Measurements from ENCODE around the gene HS3ST6.

HS3ST6 gene

GRCh38 chr16:1895949-1896675 lies 22.1 kb downstream of the HS3ST6 start:
- in situ Hi-C loops (cut with MboI; ENCODE audit: low pct_unique_long_range_greater_than_20kb, low sequenced_read_pairs, unreplicated experiment): no loop called here
- no peak for TF ChIP-seq CTCF (IDR thresholded peaks at IDR 0.05; ENCODE audit: extremely low read depth, insufficient read depth, missing control alignments)
- DNase-seq (ENCODE audit: low spot score): no peak

- in situ Hi-C loops (cut with MboI; ENCODE audit: low pct_unique_long_range_greater_than_20kb, low sequenced_read_pairs, unreplicated experiment): no loop called here
- TF ChIP-seq CTCF (IDR thresholded peaks at IDR 0.05; ENCODE audit: extremely low read depth, insufficient read depth, missing control alignments): no peak
- DNase-seq (ENCODE audit: low spot score): no peak
Observed at GRCh38 chr16:1895068-1895467, 23.1 kb downstream of the HS3ST6 start.

- in situ Hi-C loops (cut with MboI; ENCODE audit: low pct_unique_long_range_greater_than_20kb, low sequenced_read_pairs, unreplicated experiment): no loop called here
- TF ChIP-seq CTCF (IDR thresholded peaks at IDR 0.05; ENCODE audit: extremely low read depth, insufficient read depth, missing control alignments): no peak
- no peak for DNase-seq (ENCODE audit: low spot score)
Observed at GRCh38 chr16:1890708-1891050, 27.5 kb downstream of the HS3ST6 start.

- DNase-seq (ENCODE audit: low spot score): no peak
- in situ Hi-C loops (cut with MboI; ENCODE audit: low pct_unique_long_range_greater_than_20kb, low sequenced_read_pairs, unreplicated experiment): no loop called here
- TF ChIP-seq CTCF (IDR thresholded peaks at IDR 0.05; ENCODE audit: extremely low read depth, insufficient read depth, missing control alignments): no peak
Observed at GRCh38 chr16:1890024-1890707, 28.0 kb downstream of the HS3ST6 start.

- TF ChIP-seq CTCF (IDR thresholded peaks at IDR 0.05; ENCODE audit: extremely low read depth, insufficient read depth, missing control alignments): no peak
- DNase-seq (ENCODE audit: low spot score): no peak
- in situ Hi-C loops (cut with MboI; ENCODE audit: low pct_unique_long_range_greater_than_20kb, low sequenced_read_pairs, unreplicated experiment): no loop called here
Observed at GRCh38 chr16:1887711-1888354, 30.4 kb downstream of the HS3ST6 start.

- in situ Hi-C loops (cut with MboI; ENCODE audit: low pct_unique_long_range_greater_than_20kb, low sequenced_read_pairs, unreplicated experiment): no loop called here
- no peak for TF ChIP-seq CTCF (IDR thresholded peaks at IDR 0.05; ENCODE audit: extremely low read depth, insufficient read depth, missing control alignments)
- no peak for DNase-seq (ENCODE audit: low spot score)
Observed at GRCh38 chr16:1884889-1885288, 33.3 kb downstream of the HS3ST6 start.
